ENCODE results near the gene CD58.

DNA sequence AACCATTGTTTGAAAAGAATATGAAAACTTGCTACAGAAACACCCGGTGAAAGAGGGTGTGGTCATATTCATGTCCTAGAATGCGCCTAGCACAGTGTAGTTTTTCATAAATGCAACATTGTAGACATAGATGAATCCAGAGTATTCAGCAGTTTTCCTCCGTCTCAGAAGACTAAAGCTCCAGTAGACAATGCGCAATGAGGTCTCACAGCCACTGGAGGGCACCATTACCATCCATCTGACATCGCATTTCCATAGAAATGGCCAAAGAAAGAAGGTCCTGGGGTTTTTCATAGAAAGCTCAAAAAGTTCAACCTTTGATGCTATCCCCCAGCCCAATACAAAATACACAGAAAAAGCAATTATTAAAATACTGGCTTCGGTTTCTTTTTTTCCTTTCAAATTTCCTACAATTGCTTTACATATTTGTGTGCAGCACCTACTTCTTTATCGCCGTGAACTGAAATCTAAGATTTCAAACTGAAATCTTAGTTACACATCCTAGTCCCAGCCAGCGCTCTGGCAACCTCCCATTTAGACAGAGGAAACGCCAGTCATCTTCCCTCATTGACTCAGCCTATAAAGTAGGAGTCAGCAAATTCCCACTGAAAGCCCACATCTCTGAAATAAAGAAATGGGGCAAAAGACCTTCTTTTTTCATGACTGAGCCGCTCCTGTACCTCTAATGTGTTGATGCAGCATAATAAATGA, 3.9 kb upstream of the CD58 start:
- TF ChIP-seq E2F4 (CRISPR knock-in tag; IDR thresholded peaks at IDR 0.05; ENCODE audit: borderline replicate concordance, low read depth) (no peak), IRF2 (CRISPR knock-in tag; IDR thresholded peaks at IDR 0.05; ENCODE audit: borderline replicate concordance, low read depth) (no peak), ELF4 (CRISPR knock-in tag; IDR thresholded peaks at IDR 0.05; ENCODE audit: low read depth) (no peak), SP1 (CRISPR knock-in tag; conservative IDR thresholded peaks at IDR 0.05) (no peak), MYBL2 (CRISPR knock-in tag; IDR thresholded peaks at IDR 0.05) (no peak), NFE2L1 (CRISPR knock-in tag; IDR thresholded peaks at IDR 0.05) (no peak)
- TF ChIP-seq, protein P1, sequence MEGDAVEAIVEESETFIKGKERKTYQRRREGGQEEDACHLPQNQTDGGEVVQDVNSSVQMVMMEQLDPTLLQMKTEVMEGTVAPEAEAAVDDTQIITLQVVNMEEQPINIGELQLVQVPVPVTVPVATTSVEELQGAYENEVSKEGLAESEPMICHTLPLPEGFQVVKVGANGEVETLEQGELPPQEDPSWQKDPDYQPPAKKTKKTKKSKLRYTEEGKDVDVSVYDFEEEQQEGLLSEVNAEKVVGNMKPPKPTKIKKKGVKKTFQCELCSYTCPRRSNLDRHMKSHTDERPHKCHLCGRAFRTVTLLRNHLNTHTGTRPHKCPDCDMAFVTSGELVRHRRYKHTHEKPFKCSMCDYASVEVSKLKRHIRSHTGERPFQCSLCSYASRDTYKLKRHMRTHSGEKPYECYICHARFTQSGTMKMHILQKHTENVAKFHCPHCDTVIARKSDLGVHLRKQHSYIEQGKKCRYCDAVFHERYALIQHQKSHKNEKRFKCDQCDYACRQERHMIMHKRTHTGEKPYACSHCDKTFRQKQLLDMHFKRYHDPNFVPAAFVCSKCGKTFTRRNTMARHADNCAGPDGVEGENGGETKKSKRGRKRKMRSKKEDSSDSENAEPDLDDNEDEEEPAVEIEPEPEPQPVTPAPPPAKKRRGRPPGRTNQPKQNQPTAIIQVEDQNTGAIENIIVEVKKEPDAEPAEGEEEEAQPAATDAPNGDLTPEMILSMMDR (IDR thresholded peaks at IDR 0.05), result peak; percentile 64
